ENCODE results near the gene CAMTA2.

The CAMTA2 gene

GRCh38 chr17:4998732-4999429 is 11.4 kb upstream of the CAMTA2 start:
- DNase-seq, result no peak

- no peak for DNase-seq
These were observed 10.7 kb upstream of the CAMTA2 start for GRCh38 chr17:4998027-4998731.

GRCh38 chr17:4997302-4998026 is 10.0 kb upstream of the CAMTA2 start, which contains the start of the genes INCA1 and KIF1C:
Gene INCA1, minus strand, starts transcription at chr17:4997522. Its CDS starts 3,085 bp downstream, at chr17:4994437.
Gene KIF1C, plus strand, starts transcription at chr17:4997950. Its CDS starts 2,297 bp downstream, at chr17:5000247.
- peak; percentile 68 to 78 for DNase-seq

- DNase-seq, result no peak
These were observed 6.7 kb upstream of the CAMTA2 start for GRCh38 chr17:4994081-4994595.

- DNase-seq, result no peak
These were observed 492 bp upstream of the CAMTA2 start for GRCh38 chr17:4987767-4988567.

- DNase-seq, result no peak
These were observed 1.1 kb downstream of the CAMTA2 start for GRCh38 chr17:4986403-4986802.

- no peak for DNase-seq
These were observed 5.2 kb downstream of the CAMTA2 start for GRCh38 chr17:4982305-4982704.

GRCh38 chr17:4980644-4981216 is 6.7 kb downstream of the CAMTA2 start:
- peak in 1 of 2 experiments; percentile 22 for DNase-seq

- no peak for DNase-seq
These were observed 8.7 kb downstream of the CAMTA2 start for GRCh38 chr17:4978726-4979125.

- no peak for DNase-seq
These were observed 13.3 kb downstream of the CAMTA2 start for GRCh38 chr17:4974115-4974670.

- DNase-seq, result no peak
These were observed 14.0 kb downstream of the CAMTA2 start for GRCh38 chr17:4973256-4974114.

- no peak for DNase-seq
These were observed 14.7 kb downstream of the CAMTA2 start for GRCh38 chr17:4972752-4973151.

GRCh38 chr17:4972322-4972721 is 15.2 kb downstream of the CAMTA2 start:
- DNase-seq, result no peak

- DNase-seq, result no peak
These were observed 15.6 kb downstream of the CAMTA2 start for GRCh38 chr17:4971826-4972225.

- no peak for DNase-seq
These were observed 17.2 kb downstream of the CAMTA2 start for GRCh38 chr17:4970273-4970672.

- no peak for DNase-seq
These were observed 17.8 kb downstream of the CAMTA2 start for GRCh38 chr17:4969551-4970173.

GRCh38 chr17:4969047-4969550 is 18.4 kb downstream of the CAMTA2 start:
- peak in 1 of 2 experiments; percentile 9 for DNase-seq

GRCh38 chr17:4968486-4969046 is 18.9 kb downstream of the CAMTA2 start:
- DNase-seq, result no peak
